Gastrocnemius medialis (tissue), 4 donors: ENCODE results near the gene THRB.

Experiments
- POLR2A ChIP-seq, 2 donors: fragments of 450-650 bp; IDR thresholded peaks; one replicate each; pipeline ENCODE4 v1.6.1; 2017; ENCODE audit warnings: antibody characterized with exemption in 2 of 2, mild to moderate bottlenecking in 2 of 2, moderate library complexity in 2 of 2
- TF ChIP-seq, protein P1 (sequence below), 5 experiments: fragments of 450-650 bp in 3 of 5; fragments of 200-600 bp in 2 of 5; sonication (generic) in 2 of 5; IDR thresholded peaks in 4 of 5; conservative IDR thresholded peaks in 1 of 5; 1 replicate in 4 of 5; 2 replicates in 1 of 5; pipeline ENCODE4 v1.5.1; 2016 to 2019; ENCODE audit warnings: antibody characterized with exemption in 5 of 5, mild to moderate bottlenecking in 3 of 5, moderate library complexity in 3 of 5

DNA sequence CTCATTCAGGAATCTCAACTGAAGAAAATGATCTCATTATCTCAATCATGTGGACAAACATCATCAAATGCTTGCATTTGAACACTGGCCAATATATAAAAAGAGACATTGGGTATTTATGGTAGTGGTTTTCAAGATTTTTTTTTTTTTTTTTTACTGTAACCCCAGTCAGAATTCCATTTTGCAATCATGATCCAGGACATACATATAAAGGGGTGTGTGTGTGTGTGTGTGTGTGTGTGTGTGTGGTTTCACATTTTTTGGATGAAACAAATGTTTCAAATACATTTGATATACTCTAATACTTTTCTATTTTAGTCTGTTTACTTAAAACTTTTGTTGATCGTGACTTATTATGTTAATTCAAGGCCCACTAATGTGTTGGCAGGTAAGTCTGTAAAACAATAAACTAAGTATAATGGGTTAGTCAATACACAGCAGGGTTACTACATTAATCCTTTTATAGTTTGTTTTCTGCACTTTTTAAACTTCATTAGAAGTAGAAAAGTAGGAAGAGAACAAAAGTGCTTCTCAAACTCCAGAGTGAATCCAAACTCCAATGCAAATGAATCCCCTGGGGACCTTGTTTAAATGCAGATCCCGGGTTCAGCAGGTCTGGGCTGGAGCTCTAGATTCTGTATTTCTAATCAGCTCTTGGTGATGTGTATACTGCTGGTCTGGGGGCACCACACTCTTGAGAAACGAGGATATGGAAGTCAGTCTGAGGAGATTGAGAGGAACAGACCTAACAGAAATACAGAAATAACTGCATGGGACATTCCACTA, 17.6 kb downstream of the THRB start:
- TF ChIP-seq, protein P1, sequence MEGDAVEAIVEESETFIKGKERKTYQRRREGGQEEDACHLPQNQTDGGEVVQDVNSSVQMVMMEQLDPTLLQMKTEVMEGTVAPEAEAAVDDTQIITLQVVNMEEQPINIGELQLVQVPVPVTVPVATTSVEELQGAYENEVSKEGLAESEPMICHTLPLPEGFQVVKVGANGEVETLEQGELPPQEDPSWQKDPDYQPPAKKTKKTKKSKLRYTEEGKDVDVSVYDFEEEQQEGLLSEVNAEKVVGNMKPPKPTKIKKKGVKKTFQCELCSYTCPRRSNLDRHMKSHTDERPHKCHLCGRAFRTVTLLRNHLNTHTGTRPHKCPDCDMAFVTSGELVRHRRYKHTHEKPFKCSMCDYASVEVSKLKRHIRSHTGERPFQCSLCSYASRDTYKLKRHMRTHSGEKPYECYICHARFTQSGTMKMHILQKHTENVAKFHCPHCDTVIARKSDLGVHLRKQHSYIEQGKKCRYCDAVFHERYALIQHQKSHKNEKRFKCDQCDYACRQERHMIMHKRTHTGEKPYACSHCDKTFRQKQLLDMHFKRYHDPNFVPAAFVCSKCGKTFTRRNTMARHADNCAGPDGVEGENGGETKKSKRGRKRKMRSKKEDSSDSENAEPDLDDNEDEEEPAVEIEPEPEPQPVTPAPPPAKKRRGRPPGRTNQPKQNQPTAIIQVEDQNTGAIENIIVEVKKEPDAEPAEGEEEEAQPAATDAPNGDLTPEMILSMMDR (IDR thresholded peaks at IDR 0.05 in 4 of 5, conservative IDR thresholded peaks at IDR 0.05 in 1 of 5), result no peak
- TF ChIP-seq POLR2A (IDR thresholded peaks at IDR 0.05), result no peak
